CD1c-positive myeloid dendritic cell (primary cell): ENCODE data around the gene INF2.

Experiments
- DNase-seq: peaks from one replicate; pipeline ENCODE4 v3.0.0-alpha.2; 2016; ENCODE audit errors: extremely low spot score

The INF2 gene

GRCh38 chr14:104770072-104770579, 80.7 kb downstream of the INF2 start:
- DNase-seq = peak; percentile 27

GRCh38 chr14:104770851-104771272, 81.4 kb downstream of the INF2 start:
- DNase-seq = no peak

- DNase-seq = no peak
These were observed 82.0 kb downstream of the INF2 start for GRCh38 chr14:104771374-104771773.
